Activated CD8-positive, alpha-beta T cell treated with anti-CD3 and anti-CD28 coated beads for 36 hours (primary cell): ENCODE data around the gene BBLN. TPM values are rescaled to one million over a fixed set of nuclear protein-coding genes. Genes with fewer than 3 reads are reported as not detected.

ENCODE experiments used
- ATAC-seq: fragments of 200-7000 bp; cut with Tn5 transposase; one replicate; pipeline ENCODE4 v1.10.0; 2021; ENCODE audit warnings: mild to moderate bottlenecking, moderate library complexity
- CTCF ChIA-PET: fragments of 350-600 bp; sonication (Branson Sonifier 250); formaldehyde crosslinking; loops from one replicate; lab custom pipeline; 2021; ENCODE audit warnings: antibody characterized with exemption; lab: Charles Lee
- POLR2A ChIA-PET: fragments of 350-600 bp; sonication (Branson Sonifier 250); formaldehyde crosslinking; loops from one replicate; lab custom pipeline; 2021; ENCODE audit warnings: antibody characterized with exemption; lab: Charles Lee
- DNase-seq: peaks from one replicate; pipeline ENCODE4 v3.0.0-alpha.2; 2020
- H3K27ac Mint-ChIP-seq: one replicate; pipeline ENCODE4 v1.8.0; 2021; ENCODE audit warnings: mild to moderate bottlenecking, mixed read lengths
- H3K27me3 Mint-ChIP-seq: one replicate; pipeline ENCODE4 v1.8.0; 2021; ENCODE audit warnings: mixed read lengths
- H3K36me3 Mint-ChIP-seq: one replicate; pipeline ENCODE4 v1.8.0; 2021; ENCODE audit warnings: low read depth, mixed read lengths
- H3K4me1 Mint-ChIP-seq: one replicate; pipeline ENCODE4 v1.8.0; 2021; ENCODE audit warnings: low read depth, mixed read lengths
- H3K4me3 Mint-ChIP-seq: one replicate; pipeline ENCODE4 v1.8.0; 2021; ENCODE audit warnings: mild to moderate bottlenecking, moderate library complexity, mixed read lengths
- H3K9me3 Mint-ChIP-seq: one replicate; pipeline ENCODE4 v1.8.0; 2021; ENCODE audit warnings: mixed read lengths
- intact Hi-C: fragments of 100-400 bp; cut with micrococcal nuclease; formaldehyde crosslinking; loops from one replicate; pipeline ENCODE4 v1.10.0; 2022
- total RNA-seq, 2 experiments: library from RNA; stranded (reverse); gene quantifications; one replicate each; pipeline ENCODE4 v1.2.3, GENCODE V29; 2021
- TF ChIP-seq, protein P1 (sequence below): fragments of 200-600 bp; IDR thresholded peaks from one replicate; pipeline ENCODE4 v1.8.0; 2022; ENCODE audit warnings: antibody characterized with exemption, mild to moderate bottlenecking

Gene BBLN
- total RNA-seq, 2 experiments from 2014 or later = 127 to 132 TPM

DNA sequence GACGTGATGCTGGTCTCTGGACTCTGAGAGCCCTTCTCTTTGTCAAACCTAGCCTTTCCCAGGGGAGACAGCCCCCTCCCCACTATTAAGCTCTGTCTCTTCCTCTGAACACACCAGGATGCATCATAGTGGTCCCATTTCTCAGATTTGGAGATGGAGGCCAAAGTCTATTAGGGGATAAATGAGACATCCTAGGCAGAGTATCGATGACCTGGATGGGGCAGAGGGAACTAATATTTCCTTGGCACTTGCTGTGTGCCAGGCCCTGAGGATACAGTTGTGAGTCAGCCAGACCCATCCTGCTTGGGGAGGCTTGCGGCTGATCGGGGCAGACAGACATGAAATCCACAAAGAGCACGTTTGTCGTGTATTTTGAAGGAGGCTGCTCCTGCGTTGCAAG lies 48.3 kb downstream of the BBLN start:
- Mint-ChIP-seq H3K27ac (no peak overlapping the region), H3K4me3 (no peak overlapping the region), H3K27me3 (peaks cover 10% of the 10 kb centered on the region), H3K9me3 (no peaks in the 10 kb centered on the region), H3K4me1 (peaks cover 3% of the 10 kb centered on the region), H3K36me3 (no peaks in the 10 kb centered on the region)
- intact Hi-C loops = no loop called here
- ATAC-seq (no peak), DNase-seq (no peak)
- POLR2A ChIA-PET = no interaction called here
- TF ChIP-seq, protein P1, sequence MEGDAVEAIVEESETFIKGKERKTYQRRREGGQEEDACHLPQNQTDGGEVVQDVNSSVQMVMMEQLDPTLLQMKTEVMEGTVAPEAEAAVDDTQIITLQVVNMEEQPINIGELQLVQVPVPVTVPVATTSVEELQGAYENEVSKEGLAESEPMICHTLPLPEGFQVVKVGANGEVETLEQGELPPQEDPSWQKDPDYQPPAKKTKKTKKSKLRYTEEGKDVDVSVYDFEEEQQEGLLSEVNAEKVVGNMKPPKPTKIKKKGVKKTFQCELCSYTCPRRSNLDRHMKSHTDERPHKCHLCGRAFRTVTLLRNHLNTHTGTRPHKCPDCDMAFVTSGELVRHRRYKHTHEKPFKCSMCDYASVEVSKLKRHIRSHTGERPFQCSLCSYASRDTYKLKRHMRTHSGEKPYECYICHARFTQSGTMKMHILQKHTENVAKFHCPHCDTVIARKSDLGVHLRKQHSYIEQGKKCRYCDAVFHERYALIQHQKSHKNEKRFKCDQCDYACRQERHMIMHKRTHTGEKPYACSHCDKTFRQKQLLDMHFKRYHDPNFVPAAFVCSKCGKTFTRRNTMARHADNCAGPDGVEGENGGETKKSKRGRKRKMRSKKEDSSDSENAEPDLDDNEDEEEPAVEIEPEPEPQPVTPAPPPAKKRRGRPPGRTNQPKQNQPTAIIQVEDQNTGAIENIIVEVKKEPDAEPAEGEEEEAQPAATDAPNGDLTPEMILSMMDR = no peak
- CTCF ChIA-PET = interaction anchor here (1.2 to 1.3 kb wide), 2 partner anchors 15 to 47 kb away, joined by 3 read pairs; no protein-coding TSS in a partner anchor

DNA sequence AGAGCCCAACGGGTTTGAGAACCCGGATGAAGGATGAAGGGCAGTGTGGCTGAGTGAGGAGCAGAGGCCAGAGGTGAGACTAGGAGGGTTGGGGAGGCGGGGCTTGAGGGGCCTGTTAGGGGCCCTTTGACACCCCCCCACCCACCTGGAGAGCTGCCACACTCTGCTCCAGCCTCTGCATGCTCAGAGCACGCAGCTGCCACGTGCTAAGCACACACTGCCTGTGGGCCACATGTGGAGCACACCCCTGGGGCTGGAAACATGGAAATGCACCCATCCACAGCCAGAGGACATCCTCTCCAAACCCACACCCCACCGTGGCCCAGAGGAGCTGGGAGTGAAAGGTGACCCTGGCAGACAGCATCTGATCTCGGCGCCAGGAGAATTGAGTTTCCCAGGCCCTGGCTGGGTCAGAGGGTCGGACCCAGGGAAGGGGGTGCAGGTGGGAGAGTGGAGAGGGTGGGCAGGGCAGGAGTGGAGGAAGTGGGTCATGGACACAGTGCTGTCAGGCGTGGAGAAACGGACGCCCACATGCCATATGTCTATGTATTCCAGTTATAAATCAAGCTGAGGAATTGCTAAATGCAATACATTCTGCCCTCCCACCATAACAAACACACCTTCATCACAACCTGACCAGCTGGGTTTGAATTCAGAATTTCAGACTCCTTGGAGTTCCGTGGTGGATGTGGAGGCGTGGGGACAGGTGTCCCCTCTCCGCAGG lies 49.0 kb downstream of the BBLN start:
- ATAC-seq = no peak
- H3K36me3 Mint-ChIP-seq = no peaks in the 10 kb centered on the region
- H3K4me1 Mint-ChIP-seq = peaks cover 2% of the 10 kb centered on the region
- no peak for DNase-seq
- H3K27me3 Mint-ChIP-seq = peaks cover 10% of the 10 kb centered on the region
- no peak overlapping the region for H3K27ac Mint-ChIP-seq
- TF ChIP-seq, protein P1 = no peak
- ChIA-PET CTCF (interaction anchor here (1.0 to 1.2 kb wide), 2 partner anchors 10 to 16 kb away, joined by 3 read pairs; no protein-coding TSS in a partner anchor), POLR2A (no interaction called here)
- intact Hi-C loops = no loop called here
- H3K4me3 Mint-ChIP-seq = no peak overlapping the region
- H3K9me3 Mint-ChIP-seq = no peaks in the 10 kb centered on the region

DNA sequence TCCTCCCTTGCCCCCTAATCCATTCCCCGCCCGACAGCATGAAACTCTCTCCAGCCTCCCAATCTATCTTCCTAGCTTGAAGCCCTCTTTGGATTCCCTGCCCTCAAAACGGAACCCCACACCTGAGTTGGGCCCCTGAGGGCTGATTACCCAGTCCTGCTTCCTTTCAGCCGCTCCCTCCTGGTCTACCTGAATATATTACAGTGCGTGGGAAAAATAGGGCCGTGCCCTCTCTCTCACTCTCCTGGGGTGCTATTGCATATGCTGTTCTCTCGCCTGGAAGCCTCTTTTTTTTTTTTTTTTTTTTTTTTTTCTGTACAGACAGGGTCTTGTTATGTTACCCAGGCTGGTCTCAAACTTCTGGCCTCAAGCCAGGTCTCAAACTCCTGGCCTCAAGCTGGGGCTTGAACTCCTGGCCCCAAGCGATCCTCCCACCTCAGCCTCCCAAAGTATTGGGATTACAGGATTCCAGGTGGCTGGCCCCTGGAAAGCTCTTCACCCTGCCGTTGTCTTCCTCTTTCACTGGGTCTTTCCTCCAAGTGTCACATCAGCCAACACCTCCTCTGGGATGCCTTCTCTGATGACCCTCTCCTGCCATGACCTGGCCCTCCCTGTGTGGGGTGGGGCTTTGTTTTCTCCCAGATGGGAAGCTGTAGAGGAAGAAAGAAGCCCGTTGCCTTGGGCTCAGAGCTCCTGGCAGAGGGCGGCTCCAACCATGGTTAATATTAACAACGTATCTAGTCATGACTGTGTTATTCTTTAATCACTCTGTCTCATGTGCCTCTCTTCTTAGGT lies 51.3 kb downstream of the BBLN start:
- Mint-ChIP-seq H3K4me3 (no peak overlapping the region), H3K4me1 (no peaks in the 10 kb centered on the region), H3K9me3 (no peaks in the 10 kb centered on the region), H3K27me3 (peaks cover 2% of the 10 kb centered on the region), H3K27ac (no peak overlapping the region), H3K36me3 (no peaks in the 10 kb centered on the region)
- intact Hi-C loops = no loop called here
- ChIA-PET CTCF (interaction anchor here (2.1 kb wide), 1 partner anchor 11 kb away, joined by 5 read pairs; no protein-coding TSS in a partner anchor), POLR2A (no interaction called here)
- DNase-seq (no peak), ATAC-seq (no peak)
- TF ChIP-seq, protein P1 = no peak

DNA sequence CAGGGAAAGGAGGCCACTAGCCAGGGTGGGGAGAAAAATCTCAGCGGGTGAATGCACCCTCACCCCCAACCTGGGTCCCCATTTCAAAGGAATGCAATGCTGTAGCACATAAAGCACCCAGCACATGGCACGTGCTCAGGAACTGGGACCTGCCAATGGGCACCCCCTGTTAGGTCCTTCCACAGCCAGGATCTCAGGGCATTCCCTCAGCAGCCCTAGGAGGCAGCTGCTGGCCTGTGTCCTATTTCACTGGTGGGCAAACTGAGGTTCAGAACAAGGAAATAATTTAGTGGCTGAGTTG lies 51.9 kb downstream of the BBLN start:
- peaks cover 2% of the 10 kb centered on the region for H3K27me3 Mint-ChIP-seq
- DNase-seq (no peak), ATAC-seq (no peak)
- no peaks in the 10 kb centered on the region for H3K9me3 Mint-ChIP-seq
- TF ChIP-seq, protein P1 = no peak
- intact Hi-C loops = no loop called here
- H3K4me3 Mint-ChIP-seq = no peak overlapping the region
- ChIA-PET POLR2A (no interaction called here), CTCF (interaction anchor here (0.7 to 2.1 kb wide), 2 partner anchors 12 to 129 kb away, joined by 3 to 5 read pairs; no protein-coding TSS in a partner anchor)
- no peak overlapping the region for H3K27ac Mint-ChIP-seq
- H3K36me3 Mint-ChIP-seq = no peaks in the 10 kb centered on the region
- H3K4me1 Mint-ChIP-seq = no peaks in the 10 kb centered on the region

Other genes with a start within 250 kb of the BBLN start
- 10 to 100 TPM; 34.3 to 34.9 TPM for gene ST6GALNAC4, start 243.2 kb upstream of the BBLN start, total RNA-seq
- 1 to 10 TPM; 1.7 to 2.5 TPM for gene PIP5KL1, start 229.5 kb upstream of the BBLN start, total RNA-seq
- gene DPM2, start 222.4 kb upstream of the BBLN start, total RNA-seq = 10 to 100 TPM; 41.3 to 43.9 TPM
- gene EEIG1, start 179.3 kb upstream of the BBLN start, total RNA-seq = 10 to 100 TPM; 79.7 to 81.5 TPM
- 10 to 100 TPM in 1 of 2 experiments, 1 to 10 TPM in 1; 8.4 to 11.8 TPM for gene NAIF1, start 92.9 kb upstream of the BBLN start, total RNA-seq
- 10 to 100 TPM; 12.9 to 14.6 TPM for gene SLC25A25, start 92.0 kb upstream of the BBLN start, total RNA-seq
- 10 to 100 TPM; 40.8 to 49.5 TPM for gene PTGES2, start 32.5 kb upstream of the BBLN start, total RNA-seq
- gene LCN2, start 10.8 kb upstream of the BBLN start, total RNA-seq = not detected
- 10 to 100 TPM; 75.7 to 77.1 TPM for gene CIZ1, start 31.3 kb downstream of the BBLN start, total RNA-seq
- gene DNM1, start 43.1 kb downstream of the BBLN start, total RNA-seq = under 1 TPM; 0.36 to 0.59 TPM
- gene GOLGA2, start 115.7 kb downstream of the BBLN start, total RNA-seq = 10 to 100 TPM; 29.8 to 34.6 TPM
- 10 to 100 TPM; 12.4 to 13.3 TPM for gene SWI5, start 116.0 kb downstream of the BBLN start, total RNA-seq
- 10 to 100 TPM; 29.7 to 30.1 TPM for gene TRUB2, start 162.2 kb downstream of the BBLN start, total RNA-seq
- 10 to 100 TPM; 31.9 to 33.5 TPM for gene COQ4, start 162.6 kb downstream of the BBLN start, total RNA-seq
- gene SLC27A4, start 180.3 kb downstream of the BBLN start, total RNA-seq = 10 to 100 TPM; 10.5 to 11.2 TPM
- gene URM1, start 211.1 kb downstream of the BBLN start, total RNA-seq = 10 to 100 TPM; 56.3 to 60.2 TPM